AG09309 (cell line): Measurements from ENCODE around the gene KMT2C.
A peak's percentile ranks its signal among the peaks of the same experiment; 100 is the strongest.
"Not testable (repeated sequence)": the region's sequence is repeated elsewhere in the genome, so short reads cannot be mapped to it uniquely, and the experiment has no call there.

Source experiments
- DNase-seq: peaks from one replicate; pipeline ENCODE4 v3.0.0-alpha.2; 2010; ENCODE audit warnings: low read depth
- H3K4me3 ChIP-seq: 2 replicates; pipeline ENCODE4 v1.5.1; 2011; ENCODE audit warnings: mild to moderate bottlenecking, low read depth, low read length, moderate library complexity; ENCODE audit not compliant: control insufficient read depth
- TF ChIP-seq, protein P1 (sequence below): IDR thresholded peaks from 2 replicates; pipeline ENCODE4 v1.5.1; 2011; ENCODE audit warnings: mild to moderate bottlenecking, low read depth, low read length, inconsistent platforms; ENCODE audit not compliant: insufficient read depth, control insufficient read depth; ENCODE audit errors: missing control alignments

Gene KMT2C

DNA sequence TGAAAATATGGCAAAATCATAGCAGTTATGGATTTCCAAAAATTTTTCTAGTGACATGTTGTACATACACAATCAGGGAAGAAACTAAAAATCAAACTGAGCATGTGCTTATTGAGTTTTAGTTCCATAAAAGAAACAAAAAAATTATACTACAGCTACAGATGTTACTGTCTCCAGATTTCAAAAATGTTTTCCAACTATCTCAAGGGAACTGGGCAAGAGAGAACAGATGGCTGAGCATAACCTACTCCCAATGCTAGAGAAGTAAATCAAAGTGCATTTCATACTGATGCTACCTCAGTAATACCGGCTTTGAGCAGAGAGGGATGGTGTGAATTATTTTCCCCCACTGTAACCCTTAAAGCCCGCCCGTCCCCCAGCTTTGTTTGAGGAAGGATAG, 40.7 kb upstream of the KMT2C start:
- DNase-seq: no peak
- H3K4me3 ChIP-seq: no peak overlapping the region
- TF ChIP-seq, protein P1, sequence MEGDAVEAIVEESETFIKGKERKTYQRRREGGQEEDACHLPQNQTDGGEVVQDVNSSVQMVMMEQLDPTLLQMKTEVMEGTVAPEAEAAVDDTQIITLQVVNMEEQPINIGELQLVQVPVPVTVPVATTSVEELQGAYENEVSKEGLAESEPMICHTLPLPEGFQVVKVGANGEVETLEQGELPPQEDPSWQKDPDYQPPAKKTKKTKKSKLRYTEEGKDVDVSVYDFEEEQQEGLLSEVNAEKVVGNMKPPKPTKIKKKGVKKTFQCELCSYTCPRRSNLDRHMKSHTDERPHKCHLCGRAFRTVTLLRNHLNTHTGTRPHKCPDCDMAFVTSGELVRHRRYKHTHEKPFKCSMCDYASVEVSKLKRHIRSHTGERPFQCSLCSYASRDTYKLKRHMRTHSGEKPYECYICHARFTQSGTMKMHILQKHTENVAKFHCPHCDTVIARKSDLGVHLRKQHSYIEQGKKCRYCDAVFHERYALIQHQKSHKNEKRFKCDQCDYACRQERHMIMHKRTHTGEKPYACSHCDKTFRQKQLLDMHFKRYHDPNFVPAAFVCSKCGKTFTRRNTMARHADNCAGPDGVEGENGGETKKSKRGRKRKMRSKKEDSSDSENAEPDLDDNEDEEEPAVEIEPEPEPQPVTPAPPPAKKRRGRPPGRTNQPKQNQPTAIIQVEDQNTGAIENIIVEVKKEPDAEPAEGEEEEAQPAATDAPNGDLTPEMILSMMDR: no peak

DNA sequence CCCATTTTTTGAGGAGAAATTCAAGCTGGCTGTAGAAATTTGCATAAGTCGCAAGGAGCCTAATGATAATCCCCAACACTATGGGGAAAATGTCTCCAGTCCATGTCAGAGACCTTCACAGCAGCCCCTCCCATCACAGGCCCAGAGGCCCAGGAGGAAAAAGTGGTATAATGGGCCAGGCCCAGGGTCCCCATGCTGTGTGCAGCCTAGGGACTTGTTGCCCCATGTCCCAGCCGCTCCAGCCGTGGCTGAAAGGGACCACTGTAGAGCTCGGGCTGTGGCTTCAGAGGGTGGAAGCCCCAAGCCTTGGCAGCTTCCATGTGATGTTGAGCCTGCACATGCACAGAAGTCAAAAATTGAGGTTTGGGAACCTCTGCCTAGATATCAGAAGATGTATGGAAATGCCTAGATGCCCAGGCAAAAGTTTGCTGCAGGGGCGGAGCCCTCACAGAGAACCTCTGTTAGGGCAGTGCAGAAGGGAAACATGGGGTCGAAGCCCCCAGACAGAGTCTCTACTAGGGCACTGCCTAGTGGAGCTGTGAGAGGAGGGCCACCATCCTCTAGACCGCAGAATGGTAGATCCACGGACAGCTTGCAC, 35.3 kb upstream of the KMT2C start:
- not testable (repeated sequence) for H3K4me3 ChIP-seq, DNase-seq

DNA sequence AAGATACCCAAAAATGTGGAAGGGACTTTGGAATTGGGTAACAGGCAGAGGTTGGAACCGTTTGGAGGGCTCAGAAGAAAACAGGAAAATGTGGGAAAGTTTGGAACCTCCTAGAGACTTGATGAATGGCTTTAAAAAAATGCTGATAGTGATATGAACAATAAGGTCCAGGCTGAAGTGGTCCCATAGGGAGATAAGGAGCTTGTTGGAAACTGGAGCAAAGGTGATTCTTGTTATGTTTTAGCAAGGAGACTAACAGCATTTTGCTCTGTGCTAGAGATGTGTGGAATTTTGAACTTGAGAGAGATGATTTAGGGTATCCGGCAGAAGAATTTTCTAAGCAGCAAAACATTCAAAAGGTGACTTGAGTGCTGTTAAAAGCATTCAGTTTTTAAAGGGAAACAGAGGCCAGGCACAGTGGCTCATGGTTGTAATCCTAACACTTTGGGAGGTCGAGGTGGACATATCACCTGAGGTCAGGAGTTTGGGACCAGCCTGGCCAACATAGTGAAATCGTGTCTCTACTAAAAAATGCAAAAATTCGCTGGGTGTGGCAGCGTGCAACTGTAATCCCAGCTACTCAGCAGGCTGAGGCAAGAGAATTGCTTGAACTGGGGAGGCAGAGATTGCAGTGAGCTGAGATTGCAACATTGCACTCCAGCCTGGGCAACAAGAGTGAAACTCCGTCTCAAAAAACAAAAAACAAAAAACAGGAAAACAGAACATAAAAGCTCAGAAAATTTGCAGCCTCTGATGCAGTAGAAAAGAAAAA, 34.6 kb upstream of the KMT2C start:
- H3K4me3 ChIP-seq, DNase-seq: not testable (repeated sequence)

DNA sequence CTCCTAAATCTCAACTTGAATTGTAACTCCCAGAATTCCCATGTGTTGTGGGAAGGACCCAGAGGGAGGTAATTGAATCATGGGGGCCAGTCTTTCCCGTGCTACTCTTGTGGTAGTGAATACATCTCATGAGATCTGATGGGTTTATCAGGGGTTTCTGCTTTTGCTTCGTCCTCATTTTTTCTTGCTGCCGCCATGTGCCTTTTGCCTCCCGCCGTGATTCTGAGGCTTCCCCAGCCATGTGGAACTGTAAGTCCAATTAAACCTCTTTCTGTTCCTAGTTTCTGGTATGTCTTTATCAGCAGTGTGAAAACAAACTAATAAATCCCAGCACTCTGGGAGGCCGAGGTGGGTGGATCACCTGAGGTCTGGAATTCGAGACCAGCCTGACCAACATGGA, 33.8 kb upstream of the KMT2C start:
- not testable (repeated sequence) for DNase-seq, H3K4me3 ChIP-seq

DNA sequence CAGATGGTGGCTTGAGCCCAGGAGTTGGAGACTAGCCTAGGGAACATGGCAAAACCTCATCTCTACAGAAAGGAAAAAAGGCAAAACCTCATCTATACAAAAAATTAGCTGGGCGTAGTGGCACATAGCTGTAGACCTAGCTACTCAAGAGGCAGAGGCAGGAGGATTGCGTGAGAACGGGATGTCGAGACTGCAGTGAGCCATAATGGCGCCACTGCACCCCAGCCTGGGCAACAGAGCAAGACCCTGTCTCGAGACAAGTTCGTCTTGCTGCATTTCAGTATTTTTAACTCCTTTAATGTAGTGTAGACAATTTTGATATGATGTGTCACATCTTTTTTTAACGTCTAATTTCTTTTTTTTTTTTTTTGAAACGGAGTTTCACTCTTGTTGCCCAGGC, 31.4 kb upstream of the KMT2C start:
- DNase-seq: no peak
- TF ChIP-seq, protein P1: no peak
- no peak overlapping the region for H3K4me3 ChIP-seq

DNA sequence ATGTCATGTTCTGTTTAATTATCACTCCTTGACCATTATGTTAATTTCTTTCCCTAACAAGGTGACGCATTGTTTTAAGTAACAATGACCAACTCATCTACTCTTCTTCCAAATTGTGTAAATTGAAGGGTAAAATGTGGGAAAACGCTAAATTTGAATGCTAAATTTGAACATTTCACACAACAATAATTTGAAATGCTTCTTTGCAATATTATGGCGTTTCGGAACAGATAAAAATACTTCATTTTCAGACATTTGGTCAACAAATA, 29.2 kb upstream of the KMT2C start:
- DNase-seq: no peak
- TF ChIP-seq, protein P1: no peak
- H3K4me3 ChIP-seq: peak overlapping the region; percentile 80

DNA sequence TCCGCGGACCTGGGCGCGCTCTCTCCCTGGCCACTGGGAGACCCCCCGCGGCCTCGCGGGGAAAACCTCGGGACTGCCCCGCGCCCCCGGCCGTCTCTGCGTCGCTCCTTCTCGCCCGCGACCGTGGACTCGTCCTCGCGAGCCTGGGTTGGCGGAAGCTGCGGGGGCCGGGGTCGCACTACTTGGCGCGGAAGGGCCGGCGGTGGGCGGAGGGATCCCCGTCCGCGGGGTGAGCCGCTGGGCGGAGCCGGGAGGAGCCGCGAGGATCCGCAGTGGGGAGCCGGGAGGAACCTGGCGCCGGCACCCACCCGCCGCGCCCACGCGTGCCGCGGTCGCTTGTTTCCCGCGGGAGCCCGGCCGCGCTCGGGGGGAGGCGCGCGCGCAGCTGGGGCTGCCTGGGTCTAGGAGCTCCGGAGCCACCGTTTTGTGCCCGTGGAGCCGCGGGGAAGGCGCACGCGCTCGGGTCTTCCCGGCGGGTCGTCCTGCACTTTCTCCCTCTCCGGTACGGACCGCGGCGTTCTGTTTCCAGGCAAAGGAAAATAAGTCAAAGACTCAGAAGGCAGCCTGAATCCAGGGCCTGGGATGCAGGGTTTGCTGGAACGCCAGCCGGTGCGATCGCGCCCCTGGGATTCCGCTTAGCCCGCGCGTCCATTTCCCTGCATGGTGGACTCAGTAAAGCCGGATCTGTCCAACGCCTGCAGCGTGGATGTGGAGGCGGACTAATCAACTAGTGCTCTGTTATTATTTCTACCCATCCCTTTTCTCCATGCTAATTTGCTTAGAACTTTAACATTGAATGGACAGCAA, 28.7 kb upstream of the KMT2C start:
- peak; percentile 23 for DNase-seq
- TF ChIP-seq, protein P1: no peak
- H3K4me3 ChIP-seq: peak overlapping the region; percentile 80

DNA sequence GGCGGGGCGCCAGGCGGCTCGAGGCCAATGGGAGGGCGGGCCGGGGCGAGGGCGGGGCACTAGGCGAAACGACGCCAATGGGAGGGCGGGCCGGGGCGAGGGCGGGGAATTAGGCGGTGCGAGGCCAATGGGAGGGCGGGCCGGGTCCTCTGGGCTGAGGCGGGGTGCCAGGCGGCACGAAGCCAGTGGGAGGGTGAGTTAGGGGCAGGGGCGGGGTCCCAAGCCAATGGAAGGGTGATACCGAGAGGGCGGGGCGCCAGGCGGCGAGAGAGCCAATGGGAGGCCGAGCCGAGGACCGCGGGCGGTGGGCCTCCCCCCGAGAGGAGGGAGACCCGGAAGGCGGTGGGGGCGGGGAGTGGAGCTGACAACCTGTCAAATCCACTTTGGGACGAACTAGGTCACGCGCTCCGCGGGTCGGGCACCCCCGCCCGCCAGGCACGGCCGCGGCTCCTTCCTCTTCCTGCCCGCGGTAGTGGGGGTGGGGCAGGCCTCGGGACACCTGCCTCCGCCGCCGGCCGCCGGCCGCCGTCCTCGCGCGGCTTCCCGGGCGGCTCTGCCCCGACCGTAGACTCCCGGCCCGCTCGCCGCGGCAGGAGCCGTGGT, 28.0 kb upstream of the KMT2C start:
- DNase-seq: peak; percentile 92
- TF ChIP-seq, protein P1: no peak
- H3K4me3 ChIP-seq: peak overlapping the region; percentile 80
